ENCODE measurements around the gene SH3BP1.

Gene SH3BP1

GRCh38 chr22:37624017-37624365, 15.5 kb upstream of the SH3BP1 start:
- Mint-ChIP-seq H3K9me3 (no peaks in the 10 kb centered on the region), H3K4me3 (no peak overlapping the region), H3K36me3 (peaks cover 14% of the 10 kb centered on the region), H3K27ac (peak overlapping the region; percentile 88), H3K4me1 (peaks cover 52% of the 10 kb centered on the region), H3K27me3 (no peaks in the 10 kb centered on the region)
- DNase-seq (ENCODE audit: low spot score in 2 of 2): no peak
- ATAC-seq (ENCODE audit: low read depth): no peak

GRCh38 chr22:37624876-37625275, 14.6 kb upstream of the SH3BP1 start:
- no peak for ATAC-seq (ENCODE audit: low read depth)
- Mint-ChIP-seq H3K9me3 (no peaks in the 10 kb centered on the region), H3K4me1 (peaks cover 50% of the 10 kb centered on the region), H3K27ac (peak overlapping the region; percentile 88), H3K36me3 (peaks cover 15% of the 10 kb centered on the region), H3K4me3 (peak overlapping the region; percentile 60), H3K27me3 (no peaks in the 10 kb centered on the region)
- DNase-seq (ENCODE audit: low spot score in 2 of 2): no peak

GRCh38 chr22:37625737-37626136, 13.7 kb upstream of the SH3BP1 start:
- Mint-ChIP-seq H3K27ac (peak overlapping the region; percentile 88), H3K4me3 (no peak overlapping the region), H3K27me3 (no peaks in the 10 kb centered on the region), H3K9me3 (no peaks in the 10 kb centered on the region), H3K36me3 (peaks cover 12% of the 10 kb centered on the region), H3K4me1 (peaks cover 48% of the 10 kb centered on the region)
- DNase-seq (ENCODE audit: low spot score in 2 of 2) (no peak), ATAC-seq (ENCODE audit: low read depth) (no peak)

GRCh38 chr22:37626144-37626543, 13.3 kb upstream of the SH3BP1 start:
- Mint-ChIP-seq H3K9me3 (no peaks in the 10 kb centered on the region), H3K4me3 (peak overlapping the region; percentile 17), H3K27me3 (no peaks in the 10 kb centered on the region), H3K36me3 (peaks cover 12% of the 10 kb centered on the region), H3K27ac (peak overlapping the region; percentile 88), H3K4me1 (peaks cover 46% of the 10 kb centered on the region)
- DNase-seq (ENCODE audit: low spot score in 2 of 2) (no peak), ATAC-seq (ENCODE audit: low read depth) (no peak)

- Mint-ChIP-seq H3K27ac (peak overlapping the region; percentile 88), H3K4me1 (peaks cover 45% of the 10 kb centered on the region), H3K9me3 (no peaks in the 10 kb centered on the region), H3K36me3 (peaks cover 12% of the 10 kb centered on the region), H3K4me3 (peak overlapping the region; percentile 68), H3K27me3 (no peaks in the 10 kb centered on the region)
- no peak for ATAC-seq (ENCODE audit: low read depth)
- no peak for DNase-seq (ENCODE audit: low spot score in 2 of 2)
Observed at GRCh38 chr22:37626556-37627075, 12.9 kb upstream of the SH3BP1 start.

- DNase-seq (ENCODE audit: low spot score in 2 of 2): no peak
- no peak for ATAC-seq (ENCODE audit: low read depth)
- peaks cover 14% of the 10 kb centered on the region for H3K36me3 Mint-ChIP-seq
- H3K27me3 Mint-ChIP-seq: no peaks in the 10 kb centered on the region
- H3K9me3 Mint-ChIP-seq: no peaks in the 10 kb centered on the region
- H3K4me3 Mint-ChIP-seq: peak overlapping the region; percentile 68
- H3K4me1 Mint-ChIP-seq: peaks cover 49% of the 10 kb centered on the region
- peak overlapping the region; percentile 86 for H3K27ac Mint-ChIP-seq
Observed at GRCh38 chr22:37627121-37627520, 12.3 kb upstream of the SH3BP1 start.

GRCh38 chr22:37627545-37627944, 11.9 kb upstream of the SH3BP1 start:
- ATAC-seq (ENCODE audit: low read depth) (peak; percentile 75), DNase-seq (ENCODE audit: low spot score in 2 of 2) (no peak)
- peaks cover 52% of the 10 kb centered on the region for H3K4me1 Mint-ChIP-seq
- no peaks in the 10 kb centered on the region for H3K27me3 Mint-ChIP-seq
- H3K36me3 Mint-ChIP-seq: peaks cover 14% of the 10 kb centered on the region
- H3K4me3 Mint-ChIP-seq: peak overlapping the region; percentile 68
- H3K27ac Mint-ChIP-seq: peak overlapping the region; percentile 86
- H3K9me3 Mint-ChIP-seq: no peaks in the 10 kb centered on the region

- Mint-ChIP-seq H3K4me3 (no peak overlapping the region), H3K27ac (peak overlapping the region; percentile 55), H3K36me3 (peaks cover 12% of the 10 kb centered on the region), H3K9me3 (no peaks in the 10 kb centered on the region), H3K4me1 (peaks cover 58% of the 10 kb centered on the region), H3K27me3 (no peaks in the 10 kb centered on the region)
- no peak for ATAC-seq (ENCODE audit: low read depth)
- no peak for DNase-seq (ENCODE audit: low spot score in 2 of 2)
Observed at GRCh38 chr22:37628830-37629229, 10.6 kb upstream of the SH3BP1 start.

- H3K27ac Mint-ChIP-seq: no peak overlapping the region
- peaks cover 9% of the 10 kb centered on the region for H3K36me3 Mint-ChIP-seq
- DNase-seq (ENCODE audit: low spot score in 2 of 2): no peak
- no peaks in the 10 kb centered on the region for H3K27me3 Mint-ChIP-seq
- ATAC-seq (ENCODE audit: low read depth): no peak
- no peak overlapping the region for H3K4me3 Mint-ChIP-seq
- H3K9me3 Mint-ChIP-seq: no peaks in the 10 kb centered on the region
- H3K4me1 Mint-ChIP-seq: peaks cover 63% of the 10 kb centered on the region
Observed at GRCh38 chr22:37629928-37630327, 9.5 kb upstream of the SH3BP1 start.

- peaks cover 54% of the 10 kb centered on the region for H3K4me1 Mint-ChIP-seq
- H3K27me3 Mint-ChIP-seq: no peaks in the 10 kb centered on the region
- peaks cover 4% of the 10 kb centered on the region for H3K36me3 Mint-ChIP-seq
- no peak for ATAC-seq (ENCODE audit: low read depth)
- no peak overlapping the region for H3K27ac Mint-ChIP-seq
- H3K9me3 Mint-ChIP-seq: no peaks in the 10 kb centered on the region
- H3K4me3 Mint-ChIP-seq: no peak overlapping the region
- no peak for DNase-seq (ENCODE audit: low spot score in 2 of 2)
Observed at GRCh38 chr22:37630839-37631435, 8.5 kb upstream of the SH3BP1 start.

- peaks cover 4% of the 10 kb centered on the region for H3K36me3 Mint-ChIP-seq
- ATAC-seq (ENCODE audit: low read depth) (no peak), DNase-seq (ENCODE audit: low spot score in 2 of 2) (no peak)
- no peaks in the 10 kb centered on the region for H3K27me3 Mint-ChIP-seq
- H3K4me3 Mint-ChIP-seq: no peak overlapping the region
- peak overlapping the region; percentile 78 for H3K27ac Mint-ChIP-seq
- H3K4me1 Mint-ChIP-seq: peaks cover 59% of the 10 kb centered on the region
- H3K9me3 Mint-ChIP-seq: no peaks in the 10 kb centered on the region
Observed at GRCh38 chr22:37631448-37632173, 7.9 kb upstream of the SH3BP1 start.

GRCh38 chr22:37632174-37633088, 7.0 kb upstream of the SH3BP1 start:
- ATAC-seq (ENCODE audit: low read depth): no peak
- Mint-ChIP-seq H3K36me3 (peaks cover 4% of the 10 kb centered on the region), H3K4me1 (peaks cover 54% of the 10 kb centered on the region), H3K4me3 (peak overlapping the region; percentile 71), H3K27ac (peak overlapping the region; percentile 93), H3K27me3 (no peaks in the 10 kb centered on the region), H3K9me3 (no peaks in the 10 kb centered on the region)
- DNase-seq (ENCODE audit: low spot score in 2 of 2): no peak

- H3K4me3 Mint-ChIP-seq: peak overlapping the region; percentile 71
- no peaks in the 10 kb centered on the region for H3K9me3 Mint-ChIP-seq
- peaks cover 52% of the 10 kb centered on the region for H3K4me1 Mint-ChIP-seq
- peaks cover 4% of the 10 kb centered on the region for H3K36me3 Mint-ChIP-seq
- peak; percentile 64 for ATAC-seq (ENCODE audit: low read depth)
- peak in 1 of 2 donors; percentile 54 for DNase-seq (ENCODE audit: low spot score in 2 of 2)
- peak overlapping the region; percentile 93 for H3K27ac Mint-ChIP-seq
- H3K27me3 Mint-ChIP-seq: no peaks in the 10 kb centered on the region
Observed at GRCh38 chr22:37633089-37633624, 6.3 kb upstream of the SH3BP1 start.

Data from memory B cell (primary cell).